HEK293 (cell line): ENCODE data around the gene C4orf51.

Experiments
- CTCF ChIA-PET: fragments of 350-600 bp; formaldehyde crosslinking; extraction: SDS; loops from one replicate; lab custom pipeline; 2021; ENCODE audit warnings: antibody characterized with exemption; lab: Yijun Ruan, JAX
- POLR2A ChIA-PET: fragments of 300-600 bp; formaldehyde crosslinking; extraction: SDS; loops from one replicate; lab custom pipeline; 2020; ENCODE audit warnings: antibody characterized with exemption, inconsistent platforms; lab: Yijun Ruan, JAX
- H3K27ac ChIP-seq: fragments of 200-500 bp; sonication (Bioruptor generic); 2 replicates; pipeline ENCODE4 v1.5.1; 2014; ENCODE audit warnings: low read depth, low read length, control low read depth, inconsistent platforms; ENCODE audit errors: extremely low read depth
- H3K36me3 ChIP-seq, 2 experiments: fragments of 200-500 bp in 1 of 2; sonication (Bioruptor generic) in 1 of 2; 1 replicate in 1 of 2; 2 replicates in 1 of 2; pipeline ENCODE4 v1.5.1; 2014 to 2017; ENCODE audit warnings: inconsistent platforms in 2 of 2, low read length in 2 of 2; ENCODE audit not compliant: control insufficient read depth in 2 of 2, insufficient read depth in 1 of 2
- H3K4me1 ChIP-seq: fragments of 200-500 bp; sonication (Bioruptor generic); 2 replicates; pipeline ENCODE4 v1.5.1; 2014; ENCODE audit warnings: mild to moderate bottlenecking, low read length, inconsistent platforms; ENCODE audit not compliant: control insufficient read depth, insufficient read depth
- H3K4me3 ChIP-seq: 2 replicates; pipeline ENCODE4 v1.5.1; 2011; ENCODE audit warnings: low read depth, mild to moderate bottlenecking, control low read depth, low read length, moderate library complexity
- H3K9me3 ChIP-seq: fragments of 200-500 bp; sonication (Bioruptor generic); 2 replicates; pipeline ENCODE4 v1.5.1; 2014; ENCODE audit warnings: low read depth, low read length, inconsistent platforms; ENCODE audit not compliant: control insufficient read depth, insufficient read depth
- GLIS2 ChIP-seq: fragments of 450-650 bp; formaldehyde crosslinking; IDR thresholded peaks from 2 replicates; pipeline ENCODE4 v1.5.1; 2016; ENCODE audit warnings: missing biosample characterization, missing genetic modification characterization
- INSM2 ChIP-seq: fragments of 450-650 bp; formaldehyde crosslinking; IDR thresholded peaks from 2 replicates; pipeline ENCODE4 v1.5.1; 2016; ENCODE audit warnings: missing biosample characterization, missing genetic modification characterization
- REST ChIP-seq: fragments of 450-650 bp; formaldehyde crosslinking; IDR thresholded peaks from 2 replicates; pipeline ENCODE4 v1.5.1; 2016; ENCODE audit warnings: missing biosample characterization, missing genetic modification characterization
- ZBTB21 ChIP-seq: fragments of 450-650 bp; formaldehyde crosslinking; IDR thresholded peaks from 2 replicates; pipeline ENCODE4 v1.5.1; 2017; ENCODE audit warnings: missing biosample characterization, missing genetic modification characterization
- ZNF10 ChIP-seq: fragments of 450-650 bp; formaldehyde crosslinking; IDR thresholded peaks from 2 replicates; pipeline ENCODE4 v1.5.1; 2017; ENCODE audit warnings: missing biosample characterization, missing genetic modification characterization
- ZNF292 ChIP-seq: fragments of 450-650 bp; formaldehyde crosslinking; IDR thresholded peaks from 2 replicates; pipeline ENCODE4 v1.5.1; 2016; ENCODE audit warnings: low read depth, missing biosample characterization, missing genetic modification characterization, borderline replicate concordance
- ZNF311 ChIP-seq: fragments of 450-650 bp; formaldehyde crosslinking; IDR thresholded peaks from 2 replicates; pipeline ENCODE4 v1.5.1; 2017; ENCODE audit warnings: missing biosample characterization, missing genetic modification characterization, borderline replicate concordance
- ZNF335 ChIP-seq: fragments of 450-650 bp; formaldehyde crosslinking; conservative IDR thresholded peaks from 2 replicates; pipeline ENCODE4 v1.5.1; 2016; ENCODE audit warnings: missing biosample characterization, missing genetic modification characterization
- ZNF341 ChIP-seq: fragments of 450-650 bp; formaldehyde crosslinking; IDR thresholded peaks from 2 replicates; pipeline ENCODE4; 2016; ENCODE audit warnings: low read depth, missing biosample characterization, missing genetic modification characterization
- ZNF350 ChIP-seq: fragments of 450-650 bp; formaldehyde crosslinking; IDR thresholded peaks from 2 replicates; pipeline ENCODE4 v1.5.0; 2017; ENCODE audit warnings: missing biosample characterization, mild to moderate bottlenecking, missing genetic modification characterization
- ZNF398 ChIP-seq: fragments of 450-650 bp; formaldehyde crosslinking; IDR thresholded peaks from 2 replicates; pipeline ENCODE4 v1.5.1; 2017; ENCODE audit warnings: missing biosample characterization, missing genetic modification characterization
- ZNF416 ChIP-seq: fragments of 450-650 bp; formaldehyde crosslinking; IDR thresholded peaks from 2 replicates; pipeline ENCODE4 v1.5.1; 2016; ENCODE audit warnings: missing biosample characterization, missing genetic modification characterization
- ZNF514 ChIP-seq: fragments of 450-650 bp; formaldehyde crosslinking; IDR thresholded peaks from 2 replicates; pipeline ENCODE4 v1.5.1; 2016; ENCODE audit warnings: missing biosample characterization, missing genetic modification characterization
- ZNF580 ChIP-seq: fragments of 450-650 bp; formaldehyde crosslinking; IDR thresholded peaks from 2 replicates; pipeline ENCODE4 v1.5.1; 2016; ENCODE audit warnings: missing biosample characterization, missing genetic modification characterization
- ZNF747 ChIP-seq: fragments of 450-650 bp; formaldehyde crosslinking; IDR thresholded peaks from 2 replicates; pipeline ENCODE4 v1.5.1; 2016; ENCODE audit warnings: missing biosample characterization, missing genetic modification characterization
- ZNF76 ChIP-seq: fragments of 450-650 bp; formaldehyde crosslinking; IDR thresholded peaks from 2 replicates; pipeline ENCODE4; 2016; ENCODE audit warnings: low read depth, missing biosample characterization, missing genetic modification characterization, borderline replicate concordance
- ZNF776 ChIP-seq: fragments of 450-650 bp; formaldehyde crosslinking; IDR thresholded peaks from 2 replicates; pipeline ENCODE4 v1.5.0; 2017; ENCODE audit warnings: missing biosample characterization, missing genetic modification characterization, borderline replicate concordance
- ZSCAN18 ChIP-seq: fragments of 450-650 bp; formaldehyde crosslinking; IDR thresholded peaks from 2 replicates; pipeline ENCODE4 v1.5.1; 2016; ENCODE audit warnings: missing biosample characterization, missing genetic modification characterization

C4orf51 gene

GRCh38 chr4:145730026-145730425, 50.1 kb downstream of the C4orf51 start:
- H3K36me3 ChIP-seq = no peaks in the 10 kb centered on the region
- TF ChIP-seq ZNF350 (tag by site-specific recombination) (no peak), ZNF514 (tag by site-specific recombination) (no peak), ZNF10 (tag by site-specific recombination) (no peak), ZBTB21 (no peak), REST (tag by site-specific recombination) (no peak), ZNF747 (no peak), INSM2 (no peak), ZNF398 (tag by site-specific recombination) (no peak), ZSCAN18 (tag by site-specific recombination) (no peak), GLIS2 (tag by site-specific recombination) (no peak), ZNF416 (tag by site-specific recombination) (no peak), ZNF292 (no peak), ZNF311 (tag by site-specific recombination) (no peak), ZNF76 (tag by site-specific recombination) (no peak)
- no peak overlapping the region for H3K4me3 ChIP-seq
- ChIA-PET POLR2A (no interaction called here), CTCF (no interaction called here)
- H3K9me3 ChIP-seq = no peaks in the 10 kb centered on the region
- H3K4me1 ChIP-seq = no peaks in the 10 kb centered on the region
- H3K27ac ChIP-seq = no peak overlapping the region

- Histone ChIP-seq H3K4me1 (no peaks in the 10 kb centered on the region), H3K36me3 (no peaks in the 10 kb centered on the region), H3K9me3 (no peaks in the 10 kb centered on the region), H3K4me3 (no peak overlapping the region), H3K27ac (no peak overlapping the region)
- TF ChIP-seq ZNF776 (tag by site-specific recombination) (no peak), ZNF335 (tag by site-specific recombination) (no peak), ZNF580 (tag by site-specific recombination) (no peak), ZNF341 (peak; percentile 45; the same call in 1 of the 2 replicates)
- POLR2A ChIA-PET = no interaction called here
- CTCF ChIA-PET = no interaction called here
Observed at GRCh38 chr4:145731028-145731427, 51.1 kb downstream of the C4orf51 start.
